Measurements from ENCODE around the gene SNAPC2.
"Not testable (repeated sequence)": the region's sequence is repeated elsewhere in the genome, so short reads cannot be mapped to it uniquely, and the experiment has no call there.

SNAPC2 gene

DNA sequence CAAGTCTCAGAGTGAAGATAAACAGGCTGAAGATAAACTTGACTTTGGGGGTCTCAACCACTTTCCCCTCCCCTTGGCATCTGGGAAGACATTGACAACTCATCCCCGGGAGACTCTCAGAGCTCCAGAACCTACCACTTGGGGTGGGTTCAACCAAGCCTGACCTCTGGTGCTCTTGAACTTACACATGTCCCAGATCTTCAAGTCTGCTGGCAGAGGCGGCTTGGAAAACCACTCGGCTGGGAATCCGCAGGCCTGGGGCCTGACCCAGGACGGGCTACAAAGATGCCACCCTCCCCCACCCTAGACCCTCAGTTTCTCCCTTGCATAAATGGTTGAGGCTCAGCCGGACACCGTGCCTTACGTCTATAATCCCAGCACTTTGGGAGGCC, 31.3 kb upstream of the SNAPC2 start:
- no peak for DNase-seq (ENCODE audit: low read depth in 2 of 2)

DNA sequence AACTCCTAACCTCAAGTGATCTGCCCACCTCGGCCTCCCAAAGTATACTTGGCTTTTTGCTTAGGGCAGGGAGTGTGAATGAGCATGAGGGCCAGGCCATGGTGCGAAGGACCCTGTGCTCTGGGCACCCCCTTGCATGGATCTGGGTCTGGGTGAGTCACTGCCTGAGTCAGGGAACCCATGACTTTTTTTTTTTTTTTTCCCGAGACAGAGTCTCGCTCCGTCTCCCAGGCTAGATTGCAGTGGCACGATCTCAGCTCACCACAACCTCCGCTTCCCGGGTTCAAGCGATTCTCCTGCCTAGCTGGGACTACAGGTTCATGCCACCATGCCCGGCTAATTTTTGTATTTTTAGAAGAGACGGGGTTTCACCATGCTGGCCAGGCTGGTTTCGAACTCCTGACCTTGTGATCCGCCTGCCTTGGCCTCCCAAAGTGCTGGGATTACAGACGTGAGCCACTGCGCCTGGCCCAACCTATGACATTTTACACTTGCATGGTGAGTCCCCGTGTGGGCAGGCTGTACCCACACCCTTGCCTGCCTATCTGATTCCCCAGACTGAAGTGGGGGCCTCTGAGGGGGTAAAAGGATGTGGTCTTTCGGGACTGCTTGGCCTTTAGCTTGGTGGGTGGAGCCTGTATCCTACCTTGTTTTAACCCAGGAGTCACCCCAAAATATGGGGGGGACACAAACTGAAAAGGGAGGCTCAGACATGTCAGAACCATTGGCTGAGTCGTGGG, 26.6 kb upstream of the SNAPC2 start:
- not testable (repeated sequence) for DNase-seq (ENCODE audit: low read depth in 2 of 2)

DNA sequence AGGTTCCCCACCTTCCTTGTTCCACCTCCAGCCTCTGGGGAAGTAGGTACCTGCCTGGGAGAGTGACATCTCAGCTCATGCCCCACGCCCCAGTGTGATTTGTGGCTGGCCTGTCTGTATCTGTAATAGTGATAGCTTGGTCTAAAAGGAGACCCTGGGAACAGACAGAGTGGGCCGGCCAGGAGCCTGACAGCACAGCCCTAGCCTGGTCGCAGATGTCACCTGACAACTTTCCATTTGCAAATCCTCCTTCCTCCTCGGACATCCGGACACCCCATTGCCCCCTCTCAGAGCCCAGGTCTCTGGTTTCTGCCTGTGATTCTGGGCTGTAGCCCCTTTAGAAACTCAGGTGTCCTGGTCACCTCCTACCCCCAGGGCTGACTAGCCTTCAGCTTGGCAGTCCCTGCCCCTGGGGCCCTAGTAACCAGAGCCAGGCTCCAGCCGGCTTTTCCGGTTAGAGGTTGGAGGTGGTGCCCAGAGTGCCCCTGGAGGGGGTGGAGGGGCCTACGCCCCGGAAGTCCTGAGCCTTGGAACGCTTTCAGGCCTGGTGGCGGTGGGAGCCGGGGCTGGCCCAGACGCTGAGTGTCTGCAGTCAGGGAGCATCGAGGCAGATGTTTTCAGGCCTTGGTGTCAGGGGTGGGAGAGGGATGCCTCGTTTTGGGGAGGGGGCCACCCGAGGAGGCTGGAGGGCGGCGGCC, 25.4 kb upstream of the SNAPC2 start:
- no peak for DNase-seq (ENCODE audit: low read depth in 2 of 2)

DNA sequence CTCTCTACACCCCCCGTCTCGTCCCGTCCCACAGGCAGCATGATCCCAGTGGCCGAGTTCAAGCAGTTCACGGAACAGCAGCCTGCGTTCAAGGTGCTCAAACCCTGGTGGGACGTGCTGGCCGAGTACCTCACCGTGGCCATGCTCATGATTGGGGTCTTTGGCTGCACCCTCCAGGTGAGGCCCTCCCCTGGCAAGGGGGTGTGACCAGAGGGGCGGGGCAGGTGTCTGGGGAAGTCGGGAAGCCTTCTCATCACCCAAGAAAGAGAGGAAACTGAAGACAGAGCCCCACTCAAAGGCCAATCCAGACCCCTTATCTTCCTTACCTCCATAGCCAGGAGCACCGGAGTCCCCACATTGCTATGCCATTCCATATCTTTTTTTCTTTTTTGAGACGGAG, 24.6 kb upstream of the SNAPC2 start:
- no peak for DNase-seq (ENCODE audit: low read depth in 2 of 2)

DNA sequence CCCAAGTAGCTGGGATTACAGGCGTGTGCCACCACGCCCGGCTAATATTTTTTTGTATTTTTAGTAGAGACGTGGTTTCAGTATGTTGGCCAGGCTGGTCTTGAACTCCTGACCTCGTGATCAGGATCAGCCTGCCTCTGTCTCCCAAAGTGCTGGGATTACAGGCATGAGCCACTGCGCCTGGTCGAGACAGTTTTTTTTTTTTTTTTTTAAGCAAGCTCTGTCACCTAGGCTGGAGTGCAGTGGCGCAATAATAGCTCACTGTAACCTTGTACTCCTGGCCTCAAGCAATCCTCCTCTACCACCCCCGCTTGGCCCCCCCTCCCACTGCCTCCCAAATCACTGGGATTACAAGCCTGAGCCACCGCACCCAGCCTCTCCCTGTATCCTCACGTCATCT, 22.8 kb upstream of the SNAPC2 start:
- DNase-seq (ENCODE audit: low read depth in 2 of 2), result no peak

DNA sequence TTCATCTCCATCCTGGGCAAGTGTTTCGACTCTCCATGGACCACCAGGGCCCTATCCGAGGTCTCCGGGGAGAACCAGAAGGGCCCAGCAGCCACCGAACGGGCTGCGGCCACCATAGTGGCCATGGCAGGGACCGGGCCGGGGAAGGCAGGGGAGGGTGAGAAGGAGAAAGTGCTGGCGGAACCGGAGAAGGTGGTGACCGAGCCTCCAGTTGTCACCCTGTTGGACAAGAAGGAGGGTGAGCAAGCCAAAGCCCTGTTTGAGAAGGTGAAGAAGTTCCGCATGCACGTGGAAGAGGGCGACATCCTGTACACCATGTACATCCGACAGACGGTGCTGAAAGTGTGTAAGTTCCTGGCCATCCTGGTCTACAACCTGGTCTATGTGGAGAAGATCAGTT, 21.2 kb upstream of the SNAPC2 start:
- DNase-seq (ENCODE audit: low read depth in 2 of 2), result no peak

DNA sequence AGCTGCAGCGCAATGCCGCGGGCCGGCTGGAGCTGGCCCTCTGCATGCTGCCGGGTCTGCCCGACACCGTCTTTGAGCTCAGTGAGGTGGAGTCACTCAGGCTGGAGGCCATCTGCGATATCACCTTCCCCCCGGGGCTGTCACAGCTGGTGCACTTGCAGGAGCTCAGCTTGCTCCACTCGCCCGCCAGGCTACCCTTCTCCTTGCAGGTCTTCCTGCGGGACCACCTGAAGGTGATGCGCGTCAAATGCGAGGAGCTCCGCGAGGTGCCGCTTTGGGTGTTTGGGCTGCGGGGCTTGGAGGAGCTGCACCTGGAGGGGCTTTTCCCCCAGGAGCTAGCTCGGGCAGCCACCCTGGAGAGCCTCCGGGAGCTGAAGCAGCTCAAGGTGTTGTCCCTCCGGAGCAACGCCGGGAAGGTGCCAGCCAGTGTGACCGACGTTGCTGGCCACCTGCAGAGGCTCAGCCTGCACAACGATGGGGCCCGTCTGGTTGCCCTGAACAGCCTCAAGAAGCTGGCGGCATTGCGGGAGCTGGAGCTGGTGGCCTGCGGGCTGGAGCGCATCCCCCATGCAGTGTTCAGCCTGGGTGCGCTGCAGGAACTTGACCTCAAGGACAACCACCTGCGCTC, 20.3 kb upstream of the SNAPC2 start:
- DNase-seq (ENCODE audit: low read depth in 2 of 2), result no peak

DNA sequence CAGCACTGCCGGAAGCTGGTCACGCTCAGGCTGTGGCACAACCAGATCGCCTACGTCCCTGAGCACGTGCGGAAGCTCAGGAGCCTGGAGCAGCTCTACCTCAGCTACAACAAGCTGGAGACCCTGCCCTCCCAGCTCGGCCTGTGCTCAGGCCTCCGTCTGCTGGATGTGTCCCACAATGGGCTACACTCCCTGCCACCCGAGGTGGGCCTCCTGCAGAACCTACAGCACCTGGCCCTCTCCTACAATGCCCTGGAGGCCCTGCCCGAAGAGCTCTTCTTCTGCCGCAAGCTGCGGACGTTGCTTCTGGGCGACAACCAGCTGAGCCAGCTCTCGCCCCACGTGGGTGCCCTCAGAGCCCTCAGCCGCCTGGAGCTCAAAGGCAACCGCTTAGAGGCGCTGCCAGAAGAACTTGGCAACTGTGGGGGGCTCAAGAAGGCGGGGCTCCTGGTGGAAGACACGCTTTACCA, 19.7 kb upstream of the SNAPC2 start:
- DNase-seq (ENCODE audit: low read depth in 2 of 2), result no peak

DNA sequence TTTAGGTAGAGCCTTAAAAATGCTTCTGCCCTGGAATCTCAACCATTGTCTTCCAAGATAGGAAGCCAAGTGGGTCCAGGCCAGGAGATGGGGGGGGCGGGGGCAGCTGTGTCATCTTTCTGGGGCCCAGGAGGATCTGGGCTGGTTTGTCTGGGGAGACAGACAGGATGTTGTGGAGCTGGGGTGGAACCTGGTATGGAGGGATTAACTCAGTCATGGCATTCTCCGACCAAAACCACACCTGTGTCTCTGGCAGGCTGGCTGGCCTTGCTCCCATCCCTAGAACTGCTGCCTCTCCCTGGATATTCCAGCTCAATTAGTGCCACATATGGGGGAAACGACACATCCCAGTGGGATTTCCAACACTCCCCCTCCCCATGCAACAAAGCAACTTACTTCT, 19.2 kb upstream of the SNAPC2 start:
- no peak for DNase-seq (ENCODE audit: low read depth in 2 of 2)

DNA sequence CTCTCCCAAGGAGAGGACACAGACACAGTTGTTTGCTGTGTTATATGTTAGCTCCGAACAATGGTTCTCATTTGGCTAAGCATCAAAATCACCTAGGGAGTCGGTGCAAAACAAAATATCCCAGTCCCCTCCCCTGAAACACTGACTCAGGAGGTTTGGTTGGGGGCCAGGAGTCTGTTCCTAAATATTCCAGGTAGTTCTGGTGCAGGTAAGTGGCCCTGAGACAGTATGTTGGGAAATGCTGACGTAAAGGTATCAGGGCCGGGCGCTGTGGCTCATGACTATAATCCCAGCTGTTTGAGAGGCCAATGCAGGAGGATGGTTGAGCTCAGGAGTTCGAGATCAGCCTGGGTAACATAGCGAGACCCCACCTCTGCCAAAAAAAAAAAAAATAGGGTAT, 18.8 kb upstream of the SNAPC2 start:
- no peak for DNase-seq (ENCODE audit: low read depth in 2 of 2)

DNA sequence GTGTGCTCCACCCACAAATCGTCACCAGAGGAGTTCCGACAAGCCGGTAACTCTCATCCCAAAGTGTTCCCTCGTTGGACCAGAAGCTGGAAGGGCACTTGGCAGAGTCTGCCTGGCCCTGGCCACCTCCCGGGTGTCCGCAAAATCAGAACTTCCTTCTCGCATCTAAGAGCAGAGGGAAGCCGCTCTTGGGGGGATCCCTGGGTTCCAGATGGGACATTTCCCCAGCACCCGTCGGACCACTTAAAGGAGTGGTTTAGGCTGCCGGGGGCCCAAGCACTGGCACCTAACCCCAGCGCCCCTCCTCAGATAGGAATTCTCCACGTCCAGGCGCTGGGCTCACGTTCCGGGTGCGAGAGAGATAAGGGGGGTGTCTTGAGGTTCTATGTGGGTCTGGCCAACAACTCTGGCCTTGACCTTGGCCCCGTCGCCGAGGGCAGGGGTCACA, 17.3 kb upstream of the SNAPC2 start:
- no peak for DNase-seq (ENCODE audit: low read depth in 2 of 2)

DNA sequence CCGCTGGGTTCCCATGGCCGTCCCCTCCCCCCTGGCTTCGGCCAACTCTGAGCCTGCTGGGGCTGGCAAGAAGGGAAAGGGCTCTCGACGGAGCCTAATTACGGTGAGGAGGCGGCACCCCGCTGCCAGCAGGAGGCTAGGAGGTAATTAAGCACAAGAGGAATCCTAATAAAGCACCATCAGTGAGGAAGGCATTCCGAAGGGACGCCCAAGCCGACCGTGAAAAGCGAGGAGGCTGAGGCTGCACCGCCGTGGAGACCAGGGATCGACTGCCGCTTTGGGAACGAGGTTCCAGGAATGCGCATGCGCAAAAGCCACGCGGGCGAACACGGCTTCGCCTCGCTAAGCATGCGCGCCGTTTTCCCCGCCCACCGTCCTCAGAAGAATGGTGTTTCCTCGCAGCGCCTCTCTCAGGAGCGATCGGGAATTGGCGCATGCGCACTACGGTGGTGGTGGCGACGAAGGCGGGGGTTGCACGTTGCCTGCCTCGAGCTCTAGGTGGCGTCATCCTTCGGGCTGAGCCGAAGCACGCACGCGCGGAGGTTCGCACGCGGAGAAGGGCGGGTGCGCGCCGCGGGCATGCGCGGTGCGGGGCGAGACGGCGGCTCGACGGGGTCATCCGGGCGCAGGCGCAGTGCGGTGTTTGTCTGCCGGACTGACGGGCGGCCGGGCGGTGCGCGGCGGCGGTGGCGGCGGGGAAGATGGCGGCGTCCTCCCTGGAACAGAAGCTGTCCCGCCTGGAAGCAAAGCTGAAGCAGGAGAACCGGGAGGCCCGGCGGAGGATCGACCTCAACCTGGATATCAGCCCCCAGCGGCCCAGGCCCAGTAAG, 16.7 kb upstream of the SNAPC2 start, which contains the start of gene MAP2K7:
Gene MAP2K7, plus strand, starts transcription at position 634 of the 830 bp plus-strand sequence. Its CDS starts 68 bp downstream, at position 702.
- DNase-seq (ENCODE audit: low read depth in 2 of 2), result peak; percentile 100

DNA sequence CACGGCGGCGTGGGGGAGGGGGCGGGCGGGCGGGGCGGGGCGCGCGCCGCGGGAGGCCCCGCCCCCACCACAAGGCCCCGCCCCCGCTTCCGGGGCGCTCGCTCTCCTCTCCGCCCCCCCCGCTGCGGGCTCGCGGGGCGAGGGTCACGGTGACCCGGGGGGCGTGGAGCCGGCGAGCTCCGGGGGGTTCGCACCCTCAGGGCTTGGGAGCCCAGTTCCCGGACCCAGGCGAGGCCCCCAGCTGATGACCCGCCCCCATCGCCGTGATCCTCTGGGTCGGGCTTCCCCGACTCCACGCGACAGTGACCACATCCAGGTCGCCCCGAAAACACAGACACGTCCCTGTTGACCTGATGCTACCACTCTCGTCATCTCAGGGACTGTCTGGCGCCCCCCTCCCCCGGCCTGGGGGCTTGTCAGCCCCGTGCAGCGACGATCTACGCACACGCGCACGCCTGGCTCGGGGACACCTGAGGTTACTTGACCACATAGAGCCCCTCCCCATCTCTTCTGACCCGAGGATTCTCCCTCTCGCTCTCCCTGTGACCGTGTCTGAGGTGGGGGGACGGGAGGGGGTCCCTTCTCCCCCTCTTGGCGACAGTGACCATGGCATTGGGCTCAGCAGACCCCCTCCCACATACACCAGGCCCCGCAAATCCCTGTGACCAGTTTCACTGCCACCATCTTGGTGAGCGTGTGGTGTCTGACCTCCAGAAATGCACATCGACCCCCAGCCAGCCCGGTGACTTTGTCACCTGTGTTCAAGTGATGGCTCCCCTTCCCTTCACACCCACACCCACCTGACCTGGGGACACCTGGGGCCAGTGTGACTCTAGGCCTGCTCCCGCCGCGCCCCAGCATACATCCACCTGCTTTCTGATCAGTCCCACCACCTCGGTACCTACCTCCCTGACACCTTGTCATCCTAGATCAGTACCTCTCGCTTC, 15.8 kb upstream of the SNAPC2 start:
- DNase-seq (ENCODE audit: low read depth in 2 of 2), result peak in 1 of 2 donors; percentile 39

DNA sequence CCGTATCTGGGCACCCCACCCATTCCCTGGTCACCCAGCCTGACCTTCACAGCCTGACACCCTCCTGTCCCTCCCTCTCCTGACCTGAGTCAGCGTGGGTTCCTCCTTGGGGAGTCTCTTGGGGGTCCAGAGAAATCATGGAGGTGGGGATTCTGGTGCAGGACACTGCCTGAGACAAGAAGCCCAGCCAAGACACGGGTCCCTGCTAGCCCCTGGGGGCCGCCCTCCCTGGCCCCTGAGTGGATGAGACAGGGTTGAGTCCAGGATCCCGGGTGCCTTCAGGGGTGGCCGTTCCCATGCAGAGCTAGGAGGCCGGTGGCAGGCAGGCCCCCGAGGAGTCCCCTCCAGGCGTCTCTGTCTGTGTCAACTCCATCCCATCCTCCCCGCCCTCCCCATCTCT, 14.9 kb upstream of the SNAPC2 start:
- DNase-seq (ENCODE audit: low read depth in 2 of 2), result no peak

DNA sequence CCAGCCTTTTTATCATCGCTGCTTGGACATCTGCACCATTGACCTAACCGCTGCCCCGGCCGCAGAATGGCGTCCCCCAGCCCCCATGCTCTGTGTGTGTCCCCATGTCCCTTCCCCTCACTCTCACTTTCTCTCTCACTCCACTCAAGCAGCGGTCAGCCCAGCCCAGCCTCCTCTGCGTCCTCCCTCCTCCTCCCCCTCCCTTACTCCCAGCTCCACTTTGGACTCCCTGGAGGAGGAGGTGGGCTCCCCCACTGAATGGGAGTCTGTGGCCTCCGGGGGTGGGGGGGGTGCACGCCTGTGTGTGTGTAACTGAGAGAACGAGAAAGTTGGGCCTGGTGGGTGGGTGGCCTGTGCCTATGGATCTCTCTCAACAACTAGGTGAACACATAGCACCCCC, 14.3 kb upstream of the SNAPC2 start:
- no peak for DNase-seq (ENCODE audit: low read depth in 2 of 2)

DNA sequence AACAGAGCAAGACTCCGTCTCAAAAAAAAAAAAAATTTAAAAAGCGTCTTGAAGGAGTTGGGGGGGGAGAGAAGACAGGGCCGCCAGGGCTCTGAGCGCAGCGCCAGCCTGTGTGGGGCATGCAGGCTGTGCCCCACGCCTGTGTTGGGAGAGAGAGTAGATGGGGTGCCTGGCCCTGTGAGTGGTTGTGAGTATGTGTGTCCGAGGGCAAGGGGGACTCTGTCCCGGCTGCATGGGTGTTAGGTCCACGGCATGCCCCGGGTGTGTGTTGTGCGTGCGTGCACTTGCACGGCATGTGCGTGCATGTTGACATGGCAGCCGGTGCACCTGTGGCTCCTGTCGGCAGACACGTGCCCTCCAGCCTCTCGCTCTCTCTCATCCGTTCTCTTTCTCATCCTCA, 13.0 kb upstream of the SNAPC2 start:
- DNase-seq (ENCODE audit: low read depth in 2 of 2), result no peak

DNA sequence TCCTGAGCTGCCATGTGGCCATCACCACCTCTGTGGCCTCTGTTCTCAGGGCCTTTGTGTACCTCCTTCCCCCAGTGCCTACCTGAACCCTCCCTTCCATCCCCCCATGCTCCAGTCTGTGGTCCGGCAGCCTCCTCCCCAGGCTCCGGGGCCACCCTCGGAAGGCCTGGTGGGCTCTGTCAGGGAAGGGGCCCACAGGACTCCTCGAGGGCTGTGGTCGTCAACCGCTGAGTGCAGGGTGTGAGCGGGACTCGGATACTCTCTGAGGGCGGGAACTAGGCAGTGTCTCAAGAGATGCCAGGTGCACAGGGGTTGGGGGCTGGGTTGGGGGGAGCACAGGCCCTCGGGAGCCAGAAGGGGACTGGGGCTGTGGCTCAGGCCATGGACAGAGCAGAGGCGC, 12.6 kb upstream of the SNAPC2 start:
- no peak for DNase-seq (ENCODE audit: low read depth in 2 of 2)

DNA sequence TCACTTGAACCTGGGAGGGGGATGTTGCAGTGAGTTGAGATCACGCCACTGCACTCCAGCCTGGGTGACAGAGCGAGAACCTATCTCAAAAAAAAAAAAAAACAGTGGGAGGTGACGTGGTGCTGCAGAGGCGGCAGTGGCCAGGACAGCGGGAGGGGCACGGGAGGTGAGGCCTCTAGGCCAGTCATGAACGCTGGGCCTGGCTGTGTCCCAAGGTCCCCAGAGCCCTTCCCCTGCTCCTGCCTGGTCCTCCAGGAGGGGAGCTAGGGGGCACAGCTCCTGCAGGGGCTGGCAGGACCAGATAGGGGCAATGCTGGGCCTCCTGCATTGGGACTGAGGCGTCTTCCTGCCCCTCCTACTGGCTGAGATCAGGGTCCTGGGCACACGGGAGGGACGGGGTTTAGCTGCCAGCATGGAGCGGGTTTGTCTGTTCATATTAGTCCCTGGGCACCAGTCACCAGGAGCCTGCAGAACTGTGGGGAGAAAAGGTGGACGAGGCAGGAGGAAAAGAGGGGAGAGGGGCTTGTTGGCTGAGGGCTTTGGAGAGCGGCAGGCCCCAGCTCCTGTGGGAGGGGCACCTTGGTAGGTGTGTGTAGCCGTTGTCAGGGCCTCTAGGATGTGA, 11.9 kb upstream of the SNAPC2 start:
- no peak for DNase-seq (ENCODE audit: low read depth in 2 of 2)

DNA sequence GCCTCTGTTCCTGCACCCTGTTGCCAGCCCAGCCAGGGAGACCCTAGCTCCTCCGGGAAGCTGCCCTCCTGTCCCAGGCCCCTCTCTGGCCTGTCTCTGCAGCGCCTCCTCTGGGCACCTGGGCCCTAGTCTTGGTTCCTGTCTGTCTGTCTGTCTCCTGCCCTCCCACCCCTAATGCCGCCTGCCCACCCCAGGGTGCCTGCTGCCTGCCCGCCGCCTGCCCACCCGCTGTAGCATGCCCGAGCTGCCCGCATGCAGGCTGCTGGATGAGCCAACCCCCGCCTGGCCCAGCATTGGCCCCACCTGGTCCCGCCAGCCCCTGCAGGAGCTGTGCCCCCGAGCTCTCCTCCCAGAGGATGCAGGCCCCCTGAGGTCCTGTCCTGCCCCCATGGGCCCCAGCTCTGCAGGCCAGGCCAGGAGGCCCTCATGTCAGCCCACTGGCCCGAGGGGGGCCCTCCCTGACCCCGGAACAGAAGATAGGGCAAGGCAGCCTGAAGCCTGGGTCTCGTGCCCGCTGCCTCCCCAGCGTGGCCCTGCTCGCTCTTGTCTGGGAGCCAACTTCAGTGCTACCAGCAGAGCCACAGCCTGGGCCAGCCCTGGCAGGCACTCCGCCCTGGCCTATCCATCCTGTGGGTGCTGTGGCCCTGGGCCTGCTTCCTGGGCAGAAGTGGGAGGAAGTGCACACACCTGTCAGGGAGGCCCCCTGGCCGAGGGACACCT, 11.2 kb upstream of the SNAPC2 start:
- no peak for DNase-seq (ENCODE audit: low read depth in 2 of 2)

All from stimulated activated CD8-positive, alpha-beta memory T cell treated with anti-CD3 and anti-CD28 coated beads, Interleukin-15, amount 100 ng/mL, for 4 hours (primary cell).